ENCODE measurements around the gene ZEB2. TPM values are rescaled to one million over a fixed set of nuclear protein-coding genes. Genes with fewer than 3 reads are reported as not detected.

Gene ZEB2
- total RNA-seq, 2 donors from 2014 or later: 181 to 248 TPM

- Mint-ChIP-seq H3K27ac (no peak overlapping the region), H3K9me3 (no peaks in the 10 kb centered on the region), H3K27me3 (no peaks in the 10 kb centered on the region), H3K4me1 (ENCODE audit: low read depth in 2 of 2) (peaks cover 32 to 51% of the 10 kb centered on the region in 2 donors), H3K36me3 (peaks cover 9% of the 10 kb centered on the region), H3K4me3 (no peak overlapping the region)
- DNase-seq (ENCODE audit: low spot score) (no peak), ATAC-seq (no peak)
These were observed 45.9 kb downstream of the ZEB2 start for GRCh38 chr2:144474017-144474416.

- DNase-seq (ENCODE audit: low spot score) (no peak), ATAC-seq (no peak)
- H3K4me3 Mint-ChIP-seq: no peak overlapping the region
- peaks cover 29 to 51% of the 10 kb centered on the region in 2 donors for H3K4me1 Mint-ChIP-seq (ENCODE audit: low read depth in 2 of 2)
- no peaks in the 10 kb centered on the region for H3K27me3 Mint-ChIP-seq
- H3K9me3 Mint-ChIP-seq: no peaks in the 10 kb centered on the region
- H3K36me3 Mint-ChIP-seq: peaks cover 15% of the 10 kb centered on the region
- H3K27ac Mint-ChIP-seq: no peak overlapping the region
These were observed 47.0 kb downstream of the ZEB2 start for GRCh38 chr2:144472911-144473310.

- ATAC-seq (no peak), DNase-seq (ENCODE audit: low spot score) (no peak)
- peaks cover 20% of the 10 kb centered on the region for H3K36me3 Mint-ChIP-seq
- no peak overlapping the region for H3K27ac Mint-ChIP-seq
- H3K27me3 Mint-ChIP-seq: no peaks in the 10 kb centered on the region
- H3K4me1 Mint-ChIP-seq (ENCODE audit: low read depth in 2 of 2): peaks cover 29 to 52% of the 10 kb centered on the region in 2 donors
- H3K9me3 Mint-ChIP-seq: no peaks in the 10 kb centered on the region
- no peak overlapping the region for H3K4me3 Mint-ChIP-seq
These were observed 47.9 kb downstream of the ZEB2 start for GRCh38 chr2:144472046-144472412.

- Mint-ChIP-seq H3K4me3 (no peak overlapping the region), H3K9me3 (no peaks in the 10 kb centered on the region), H3K4me1 (ENCODE audit: low read depth in 2 of 2) (peaks cover 32 to 55% of the 10 kb centered on the region in 2 donors), H3K36me3 (peaks cover 20% of the 10 kb centered on the region), H3K27ac (no peak overlapping the region), H3K27me3 (no peaks in the 10 kb centered on the region)
- ATAC-seq (peak; percentile 50 to 76), DNase-seq (ENCODE audit: low spot score) (no peak)
These were observed 48.4 kb downstream of the ZEB2 start for GRCh38 chr2:144471305-144472045.

- H3K36me3 Mint-ChIP-seq: peaks cover 15% of the 10 kb centered on the region
- H3K27ac Mint-ChIP-seq: no peak overlapping the region
- peaks cover 30 to 55% of the 10 kb centered on the region in 2 donors for H3K4me1 Mint-ChIP-seq (ENCODE audit: low read depth in 2 of 2)
- no peaks in the 10 kb centered on the region for H3K27me3 Mint-ChIP-seq
- DNase-seq (ENCODE audit: low spot score): no peak
- H3K4me3 Mint-ChIP-seq: no peak overlapping the region
- no peak for ATAC-seq
- H3K9me3 Mint-ChIP-seq: no peaks in the 10 kb centered on the region
These were observed 49.1 kb downstream of the ZEB2 start for GRCh38 chr2:144470816-144471215.

GRCh38 chr2:144470334-144470733, 49.6 kb downstream of the ZEB2 start:
- Mint-ChIP-seq H3K4me1 (ENCODE audit: low read depth in 2 of 2) (peaks cover 33 to 55% of the 10 kb centered on the region in 2 donors), H3K36me3 (peaks cover 16% of the 10 kb centered on the region), H3K27me3 (no peaks in the 10 kb centered on the region), H3K27ac (no peak overlapping the region), H3K4me3 (no peak overlapping the region), H3K9me3 (no peaks in the 10 kb centered on the region)
- ATAC-seq (no peak), DNase-seq (ENCODE audit: low spot score) (no peak)

GRCh38 chr2:144469798-144470197, 50.1 kb downstream of the ZEB2 start:
- Mint-ChIP-seq H3K27me3 (no peaks in the 10 kb centered on the region), H3K36me3 (peaks cover 20% of the 10 kb centered on the region), H3K9me3 (no peaks in the 10 kb centered on the region), H3K27ac (no peak overlapping the region), H3K4me1 (ENCODE audit: low read depth in 2 of 2) (peaks cover 35 to 55% of the 10 kb centered on the region in 2 donors), H3K4me3 (no peak overlapping the region)
- ATAC-seq (no peak), DNase-seq (ENCODE audit: low spot score) (no peak)

- ATAC-seq (peak in 1 of 2 donors; percentile 72), DNase-seq (ENCODE audit: low spot score) (no peak)
- no peaks in the 10 kb centered on the region for H3K27me3 Mint-ChIP-seq
- H3K36me3 Mint-ChIP-seq: peaks cover 16% of the 10 kb centered on the region
- no peaks in the 10 kb centered on the region for H3K9me3 Mint-ChIP-seq
- peaks cover 35 to 56% of the 10 kb centered on the region in 2 donors for H3K4me1 Mint-ChIP-seq (ENCODE audit: low read depth in 2 of 2)
- no peak overlapping the region for H3K4me3 Mint-ChIP-seq
- no peak overlapping the region for H3K27ac Mint-ChIP-seq
These were observed 50.9 kb downstream of the ZEB2 start for GRCh38 chr2:144468823-144469595.

- Mint-ChIP-seq H3K27ac (no peak overlapping the region), H3K27me3 (no peaks in the 10 kb centered on the region), H3K4me3 (no peak overlapping the region), H3K9me3 (no peaks in the 10 kb centered on the region), H3K36me3 (peaks cover 22% of the 10 kb centered on the region), H3K4me1 (ENCODE audit: low read depth in 2 of 2) (peaks cover 41 to 64% of the 10 kb centered on the region in 2 donors)
- DNase-seq (ENCODE audit: low spot score): no peak
- ATAC-seq: peak; percentile 62 to 69
These were observed 52.3 kb downstream of the ZEB2 start for GRCh38 chr2:144467502-144468137.

- no peak overlapping the region for H3K27ac Mint-ChIP-seq
- H3K36me3 Mint-ChIP-seq: peaks cover 23% of the 10 kb centered on the region
- ATAC-seq (no peak), DNase-seq (ENCODE audit: low spot score) (no peak)
- peaks cover 51 to 74% of the 10 kb centered on the region in 2 donors for H3K4me1 Mint-ChIP-seq (ENCODE audit: low read depth in 2 of 2)
- H3K27me3 Mint-ChIP-seq: no peaks in the 10 kb centered on the region
- no peak overlapping the region for H3K4me3 Mint-ChIP-seq
- no peaks in the 10 kb centered on the region for H3K9me3 Mint-ChIP-seq
These were observed 53.3 kb downstream of the ZEB2 start for GRCh38 chr2:144466637-144467036.

- H3K36me3 Mint-ChIP-seq: peaks cover 27% of the 10 kb centered on the region
- H3K4me3 Mint-ChIP-seq: peak overlapping the region; percentile 16
- H3K27ac Mint-ChIP-seq: no peak overlapping the region
- H3K27me3 Mint-ChIP-seq: no peaks in the 10 kb centered on the region
- no peaks in the 10 kb centered on the region for H3K9me3 Mint-ChIP-seq
- peaks cover 57 to 83% of the 10 kb centered on the region in 2 donors for H3K4me1 Mint-ChIP-seq (ENCODE audit: low read depth in 2 of 2)
- DNase-seq (ENCODE audit: low spot score): no peak
- ATAC-seq: no peak
These were observed 54.2 kb downstream of the ZEB2 start for GRCh38 chr2:144465749-144466148.

GRCh38 chr2:144464730-144465129, 55.2 kb downstream of the ZEB2 start:
- no peak overlapping the region for H3K4me3 Mint-ChIP-seq
- peaks cover 62 to 85% of the 10 kb centered on the region in 2 donors for H3K4me1 Mint-ChIP-seq (ENCODE audit: low read depth in 2 of 2)

GRCh38 chr2:144463266-144463665, 56.7 kb downstream of the ZEB2 start:
- Mint-ChIP-seq H3K36me3 (peaks cover 24% of the 10 kb centered on the region), H3K9me3 (no peaks in the 10 kb centered on the region), H3K4me1 (ENCODE audit: low read depth in 2 of 2) (peaks cover 69 to 85% of the 10 kb centered on the region in 2 donors), H3K27ac (peak overlapping the region in 1 of 2 donors; percentile 93), H3K4me3 (peak overlapping the region; percentile 43), H3K27me3 (no peaks in the 10 kb centered on the region)
- ATAC-seq: no peak
- DNase-seq (ENCODE audit: low spot score): no peak

More at GRCh38 chr2:144464730-144465129, 55.2 kb downstream of the ZEB2 start:
- Mint-ChIP-seq H3K27ac (no peak overlapping the region), H3K27me3 (no peaks in the 10 kb centered on the region), H3K9me3 (no peaks in the 10 kb centered on the region), H3K36me3 (peaks cover 27% of the 10 kb centered on the region)
- DNase-seq (ENCODE audit: low spot score): no peak
- ATAC-seq: no peak

GRCh38 chr2:144462266-144462665, 57.7 kb downstream of the ZEB2 start:
- DNase-seq (ENCODE audit: low spot score) (no peak), ATAC-seq (no peak)
- Mint-ChIP-seq H3K27ac (peak overlapping the region in 1 of 2 donors; percentile 93), H3K4me1 (ENCODE audit: low read depth in 2 of 2) (peaks cover 69 to 85% of the 10 kb centered on the region in 2 donors), H3K36me3 (peaks cover 20% of the 10 kb centered on the region), H3K27me3 (no peaks in the 10 kb centered on the region), H3K4me3 (peak overlapping the region; percentile 62), H3K9me3 (no peaks in the 10 kb centered on the region)

Measured in natural killer cell treated with Interleukin-12 subunit alpha and Interleukin-12 subunit beta and Interleukin-15 and Interleukin-18, amount 100 ng/mL, for 72 hours (primary cell).